ENCODE results near the gene C16orf87.
"Not testable (repeated sequence)": the region's sequence is repeated elsewhere in the genome, so short reads cannot be mapped to it uniquely, and the experiment has no call there.

Gene C16orf87

GRCh38 chr16:46797501-46797900 is 33.5 kb downstream of the C16orf87 start:
- H3K4me3 ChIP-seq (ENCODE audit: low read length in 2 of 2): no peak overlapping the region
- H3K27ac ChIP-seq (ENCODE audit: low read length): no peak overlapping the region
- H3K4me1 ChIP-seq (ENCODE audit: control insufficient read depth, insufficient read depth, low read length): no peaks in the 10 kb centered on the region
- no peaks in the 10 kb centered on the region for H3K27me3 ChIP-seq (ENCODE audit: control insufficient read depth in 1 of 2, insufficient read depth in 2 of 2, low read length in 2 of 2)
- H3K9ac ChIP-seq (ENCODE audit: low read length in 2 of 2): no peak overlapping the region
- peaks cover 0 to 1% of the 10 kb centered on the region in 2 donors for H3K36me3 ChIP-seq (ENCODE audit: control insufficient read depth in 2 of 2, insufficient read depth in 2 of 2, low read length in 2 of 2)
- H3K9me3 ChIP-seq (ENCODE audit: control insufficient read depth in 2 of 2, low read length in 2 of 2): peaks cover 0 to 6% of the 10 kb centered on the region in 2 donors

- H3K9me3 ChIP-seq (ENCODE audit: control insufficient read depth in 2 of 2, low read length in 2 of 2): peaks cover 0 to 6% of the 10 kb centered on the region in 2 donors
- no peak overlapping the region for H3K27ac ChIP-seq (ENCODE audit: low read length)
- no peaks in the 10 kb centered on the region for H3K36me3 ChIP-seq (ENCODE audit: control insufficient read depth in 2 of 2, insufficient read depth in 2 of 2, low read length in 2 of 2)
- H3K4me3 ChIP-seq (ENCODE audit: low read length in 2 of 2): no peak overlapping the region
- no peak overlapping the region for H3K9ac ChIP-seq (ENCODE audit: low read length in 2 of 2)
- no peaks in the 10 kb centered on the region for H3K4me1 ChIP-seq (ENCODE audit: control insufficient read depth, insufficient read depth, low read length)
- no peaks in the 10 kb centered on the region for H3K27me3 ChIP-seq (ENCODE audit: control insufficient read depth in 1 of 2, insufficient read depth in 2 of 2, low read length in 2 of 2)
Measured at GRCh38 chr16:46796764-46797269, 34.2 kb downstream of the C16orf87 start.

- no peak overlapping the region for H3K9ac ChIP-seq (ENCODE audit: low read length in 2 of 2)
- peaks cover 5% of the 10 kb centered on the region for H3K4me1 ChIP-seq (ENCODE audit: control insufficient read depth, insufficient read depth, low read length)
- H3K9me3 ChIP-seq (ENCODE audit: control insufficient read depth in 2 of 2, low read length in 2 of 2): peaks cover 0 to 6% of the 10 kb centered on the region in 2 donors
- H3K4me3 ChIP-seq (ENCODE audit: low read length in 2 of 2): no peak overlapping the region
- no peak overlapping the region for H3K27ac ChIP-seq (ENCODE audit: low read length)
- H3K36me3 ChIP-seq (ENCODE audit: control insufficient read depth in 2 of 2, insufficient read depth in 2 of 2, low read length in 2 of 2): no peaks in the 10 kb centered on the region
- no peaks in the 10 kb centered on the region for H3K27me3 ChIP-seq (ENCODE audit: control insufficient read depth in 1 of 2, insufficient read depth in 2 of 2, low read length in 2 of 2)
Measured at GRCh38 chr16:46793841-46794240, 37.1 kb downstream of the C16orf87 start.

- Histone ChIP-seq H3K4me3 (ENCODE audit: low read length in 2 of 2) (peak overlapping the region; percentile 69 to 80), H3K36me3 (ENCODE audit: control insufficient read depth in 2 of 2, insufficient read depth in 2 of 2, low read length in 2 of 2) (no peaks in the 10 kb centered on the region), H3K27me3 (ENCODE audit: control insufficient read depth in 1 of 2, insufficient read depth in 2 of 2, low read length in 2 of 2) (no peaks in the 10 kb centered on the region), H3K4me1 (ENCODE audit: control insufficient read depth, insufficient read depth, low read length) (peaks cover 5% of the 10 kb centered on the region), H3K9me3 (ENCODE audit: control insufficient read depth in 2 of 2, low read length in 2 of 2) (peaks cover 0 to 5% of the 10 kb centered on the region in 2 donors), H3K9ac (ENCODE audit: low read length in 2 of 2) (peak overlapping the region in 1 of 2 donors; percentile 26), H3K27ac (ENCODE audit: low read length) (no peak overlapping the region)
Measured at GRCh38 chr16:46790599-46791270, 40.2 kb downstream of the C16orf87 start.

- Histone ChIP-seq H3K27ac (ENCODE audit: low read length) (no peak overlapping the region), H3K27me3 (ENCODE audit: control insufficient read depth in 1 of 2, insufficient read depth in 2 of 2, low read length in 2 of 2) (no peaks in the 10 kb centered on the region), H3K4me3 (ENCODE audit: low read length in 2 of 2) (peak overlapping the region; percentile 69 to 80), H3K9me3 (ENCODE audit: control insufficient read depth in 2 of 2, low read length in 2 of 2) (peaks cover 0 to 2% of the 10 kb centered on the region in 2 donors), H3K36me3 (ENCODE audit: control insufficient read depth in 2 of 2, insufficient read depth in 2 of 2, low read length in 2 of 2) (no peaks in the 10 kb centered on the region), H3K9ac (ENCODE audit: low read length in 2 of 2) (peak overlapping the region; percentile 26 to 55), H3K4me1 (ENCODE audit: control insufficient read depth, insufficient read depth, low read length) (peaks cover 5% of the 10 kb centered on the region)
Measured at GRCh38 chr16:46789499-46790414, 41.2 kb downstream of the C16orf87 start.

GRCh38 chr16:46788891-46789474 is 42.0 kb downstream of the C16orf87 start:
- Histone ChIP-seq H3K9me3 (ENCODE audit: control insufficient read depth in 2 of 2, low read length in 2 of 2) (peaks cover 0 to 2% of the 10 kb centered on the region in 2 donors), H3K36me3 (ENCODE audit: control insufficient read depth in 2 of 2, insufficient read depth in 2 of 2, low read length in 2 of 2) (no peaks in the 10 kb centered on the region), H3K9ac (ENCODE audit: low read length in 2 of 2) (no peak overlapping the region), H3K4me1 (ENCODE audit: control insufficient read depth, insufficient read depth, low read length) (peaks cover 5% of the 10 kb centered on the region), H3K4me3 (ENCODE audit: low read length in 2 of 2) (peak overlapping the region in 1 of 2 donors; percentile 57), H3K27me3 (ENCODE audit: control insufficient read depth in 1 of 2, insufficient read depth in 2 of 2, low read length in 2 of 2) (no peaks in the 10 kb centered on the region), H3K27ac (ENCODE audit: low read length) (no peak overlapping the region)

- Histone ChIP-seq H3K27ac (ENCODE audit: low read length) (no peak overlapping the region), H3K27me3 (ENCODE audit: control insufficient read depth in 1 of 2, insufficient read depth in 2 of 2, low read length in 2 of 2) (no peaks in the 10 kb centered on the region), H3K36me3 (ENCODE audit: control insufficient read depth in 2 of 2, insufficient read depth in 2 of 2, low read length in 2 of 2) (no peaks in the 10 kb centered on the region), H3K9me3 (ENCODE audit: control insufficient read depth in 2 of 2, low read length in 2 of 2) (no peaks in the 10 kb centered on the region), H3K4me3 (ENCODE audit: low read length in 2 of 2) (no peak overlapping the region), H3K9ac (ENCODE audit: low read length in 2 of 2) (no peak overlapping the region), H3K4me1 (ENCODE audit: control insufficient read depth, insufficient read depth, low read length) (peaks cover 5% of the 10 kb centered on the region)
Measured at GRCh38 chr16:46787909-46788308, 43.1 kb downstream of the C16orf87 start.

GRCh38 chr16:46785076-46785845 is 45.7 kb downstream of the C16orf87 start:
- no peak overlapping the region for H3K9ac ChIP-seq (ENCODE audit: low read length in 2 of 2)
- H3K36me3 ChIP-seq (ENCODE audit: control insufficient read depth in 2 of 2, insufficient read depth in 2 of 2, low read length in 2 of 2): no peaks in the 10 kb centered on the region
- no peak overlapping the region for H3K27ac ChIP-seq (ENCODE audit: low read length)
- no peaks in the 10 kb centered on the region for H3K9me3 ChIP-seq (ENCODE audit: control insufficient read depth in 2 of 2, low read length in 2 of 2)
- no peak overlapping the region for H3K4me3 ChIP-seq (ENCODE audit: low read length in 2 of 2)
- H3K4me1 ChIP-seq (ENCODE audit: control insufficient read depth, insufficient read depth, low read length): peaks cover 3% of the 10 kb centered on the region
- no peaks in the 10 kb centered on the region for H3K27me3 ChIP-seq (ENCODE audit: control insufficient read depth in 1 of 2, insufficient read depth in 2 of 2, low read length in 2 of 2)

GRCh38 chr16:46784569-46784968 is 46.4 kb downstream of the C16orf87 start:
- not testable (repeated sequence) for H3K9me3 ChIP-seq (ENCODE audit: control insufficient read depth in 2 of 2, low read length in 2 of 2); H3K4me3 ChIP-seq (ENCODE audit: low read length in 2 of 2)

GRCh38 chr16:46783800-46784199 is 47.2 kb downstream of the C16orf87 start:
- Histone ChIP-seq H3K9ac (ENCODE audit: low read length in 2 of 2) (no peak overlapping the region), H3K9me3 (ENCODE audit: control insufficient read depth in 2 of 2, low read length in 2 of 2) (no peaks in the 10 kb centered on the region), H3K27ac (ENCODE audit: low read length) (no peak overlapping the region), H3K4me3 (ENCODE audit: low read length in 2 of 2) (no peak overlapping the region), H3K4me1 (ENCODE audit: control insufficient read depth, insufficient read depth, low read length) (no peaks in the 10 kb centered on the region), H3K27me3 (ENCODE audit: control insufficient read depth in 1 of 2, insufficient read depth in 2 of 2, low read length in 2 of 2) (no peaks in the 10 kb centered on the region), H3K36me3 (ENCODE audit: control insufficient read depth in 2 of 2, insufficient read depth in 2 of 2, low read length in 2 of 2) (no peaks in the 10 kb centered on the region)

More at GRCh38 chr16:46784569-46784968, 46.4 kb downstream of the C16orf87 start:
- not testable (repeated sequence) for H3K4me1 ChIP-seq (ENCODE audit: control insufficient read depth, insufficient read depth, low read length); H3K9ac ChIP-seq (ENCODE audit: low read length in 2 of 2); H3K27me3 ChIP-seq (ENCODE audit: control insufficient read depth in 1 of 2, insufficient read depth in 2 of 2, low read length in 2 of 2); H3K27ac ChIP-seq (ENCODE audit: low read length); H3K36me3 ChIP-seq (ENCODE audit: control insufficient read depth in 2 of 2, insufficient read depth in 2 of 2, low read length in 2 of 2)
